ENCODE results near the gene PEPD. TPM values are rescaled to one million over a fixed set of nuclear protein-coding genes. Genes with fewer than 3 reads are reported as not detected.

PEPD gene
- total and polyA plus RNA-seq, 2 of the 4 experiments (the other 2 are of a cell fraction): 36.7 to 88.4 TPM

DNA sequence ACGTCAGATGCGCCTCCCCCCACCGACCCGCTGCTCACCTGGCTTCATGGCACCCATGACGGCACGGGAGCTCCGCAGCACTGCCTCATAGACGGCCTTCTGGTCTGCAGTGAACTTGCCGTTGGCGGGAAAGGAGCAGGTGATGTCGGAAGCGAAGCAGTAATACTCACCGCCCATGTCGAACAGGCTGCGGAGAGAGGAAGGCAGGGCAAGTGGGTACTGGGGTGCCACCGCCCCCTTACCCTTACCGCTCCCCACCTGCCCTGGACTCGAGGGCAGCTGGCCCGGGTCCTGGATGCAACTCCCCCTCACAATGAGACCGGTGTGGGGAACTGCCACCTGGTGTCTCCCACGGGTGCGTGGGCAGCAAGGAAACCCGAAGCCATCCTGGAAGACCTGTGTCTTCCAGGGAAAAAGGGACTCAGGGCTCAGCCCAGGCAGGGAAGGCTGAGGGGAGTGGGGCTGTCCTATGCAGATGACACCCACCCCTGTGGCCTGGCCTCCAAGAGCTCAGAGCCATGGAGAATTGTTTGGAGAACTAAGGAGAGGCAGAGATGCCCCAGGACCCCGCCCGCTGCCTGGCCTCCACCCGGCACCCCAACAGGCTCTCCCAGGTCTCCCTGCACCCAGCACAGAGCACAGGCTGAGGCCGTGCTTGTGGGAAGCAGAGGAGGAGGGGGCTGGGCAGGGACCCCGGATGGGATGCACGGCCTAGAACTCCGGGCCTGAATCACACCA is 119.7 kb downstream of the PEPD start:
- Histone ChIP-seq H2BK20ac (ENCODE audit: low read depth, low read length) (no peak overlapping the region), H3K9me3 (ENCODE audit: control insufficient read depth, insufficient read depth, low read length) (no peaks in the 10 kb centered on the region), H2BK15ac (ENCODE audit: low read depth, low read length) (no peak overlapping the region), H3K9ac (ENCODE audit: low read depth, low read length) (no peak overlapping the region), H4K91ac (ENCODE audit: insufficient read depth, low read depth, low read length) (no peak overlapping the region), H3K18ac (ENCODE audit: low read depth, low read length) (no peak overlapping the region), H3K9me1 (ENCODE audit: insufficient read depth, low read length) (no peaks in the 10 kb centered on the region; the same call in 1 of the 2 replicates), H4K20me1 (ENCODE audit: insufficient read depth, low read length) (peaks cover 3% of the 10 kb centered on the region; the same call in 1 of the 2 replicates), H3K4me2 (ENCODE audit: low read depth, low read length) (no peak overlapping the region), H3K4me1 (ENCODE audit: control insufficient read depth, insufficient read depth, low read length) (peaks cover 1% of the 10 kb centered on the region; the same call in 1 of the 2 replicates), H3K23ac (ENCODE audit: low read depth, low read length) (no peak overlapping the region), H4K8ac (ENCODE audit: low read depth in 2 of 2, low read length in 2 of 2) (no peak overlapping the region), H2BK5ac (ENCODE audit: low read depth, low read length, poor library complexity, severe bottlenecking) (no peak overlapping the region), H3K4me3 (ENCODE audit: insufficient read depth, low read depth, low read length) (no peak overlapping the region), H4K5ac (ENCODE audit: low read depth, low read length) (no peak overlapping the region), H2AFZ (replicated peaks; ENCODE audit: low read length, poor library complexity) (no peak overlapping the region), H3K27ac (ENCODE audit: insufficient read depth, low read length) (no peak overlapping the region), H3K4ac (ENCODE audit: low read depth, low read length) (no peak overlapping the region), H2AK5ac (ENCODE audit: low read depth, low read length) (no peak overlapping the region), H3K56ac (ENCODE audit: extremely low read depth, insufficient read depth, low read length) (no peak overlapping the region), H3K36me3 (ENCODE audit: control insufficient read depth, insufficient read depth, low read length) (no peaks in the 10 kb centered on the region), H3K79me1 (ENCODE audit: low read depth in 1 of 2, low read length in 2 of 2) (no peaks in the 10 kb centered on the region), H3K14ac (replicated peaks; ENCODE audit: low read depth, low read length) (no peak overlapping the region), H3K27me3 (ENCODE audit: control insufficient read depth, insufficient read depth, low read length) (no peaks in the 10 kb centered on the region), H2AK9ac (replicated peaks; ENCODE audit: low read depth, low read length, poor library complexity) (no peak overlapping the region), H2BK120ac (ENCODE audit: low read depth, low read length) (no peak overlapping the region)
- intact Hi-C loops (cut with micrococcal nuclease) (no loop called here), in situ Hi-C loops (cut with MboI; ENCODE audit: low sequenced_read_pairs) (no loop called here), dilution Hi-C loops (cut with HindIII; ENCODE audit: low sequenced_read_pairs, unreplicated experiment) (no loop called here)
- ChIA-PET POLR2A (ENCODE audit: unreplicated experiment) (no interaction called here), CTCF (no interaction called here)
- no TSS peak for BruUV-seq (replicated peaks)
- 94% methylated on average over 11 of the region's 30 CpGs; no CpG with 5 or more reads in 1 of the 2 experiments for whole genome bisulfite sequencing, 2 experiments (ENCODE audit: extremely low coverage in 2 of 2, insufficient read length in 1 of 2)
- TF ChIP-seq BHLHE40 (IDR thresholded peaks at IDR 0.05; ENCODE audit: low read depth, low read length): no peak
- no peak for TF ChIP-seq RFX5 (IDR thresholded peaks at IDR 0.05; ENCODE audit: low read depth, low read length)
- no peak for TF ChIP-seq MAFK (IDR thresholded peaks at IDR 0.05; ENCODE audit: low read depth, low read length)
- TF ChIP-seq CHD1 (IDR thresholded peaks at IDR 0.05; ENCODE audit: low read depth, low read length): no peak
- TF ChIP-seq POLR2A (IDR thresholded peaks at IDR 0.05; ENCODE audit: low read depth, low read length): no peak
- TF ChIP-seq, protein P1, sequence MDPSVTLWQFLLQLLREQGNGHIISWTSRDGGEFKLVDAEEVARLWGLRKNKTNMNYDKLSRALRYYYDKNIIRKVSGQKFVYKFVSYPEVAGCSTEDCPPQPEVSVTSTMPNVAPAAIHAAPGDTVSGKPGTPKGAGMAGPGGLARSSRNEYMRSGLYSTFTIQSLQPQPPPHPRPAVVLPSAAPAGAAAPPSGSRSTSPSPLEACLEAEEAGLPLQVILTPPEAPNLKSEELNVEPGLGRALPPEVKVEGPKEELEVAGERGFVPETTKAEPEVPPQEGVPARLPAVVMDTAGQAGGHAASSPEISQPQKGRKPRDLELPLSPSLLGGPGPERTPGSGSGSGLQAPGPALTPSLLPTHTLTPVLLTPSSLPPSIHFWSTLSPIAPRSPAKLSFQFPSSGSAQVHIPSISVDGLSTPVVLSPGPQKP (IDR thresholded peaks at IDR 0.05; ENCODE audit: borderline replicate concordance, low read depth, low read length): no peak
- DNase-seq: no peak
- no peak for ATAC-seq (ENCODE audit: low read depth)
